Activated naive CD8-positive, alpha-beta T cell treated with anti-CD3 and anti-CD28 coated beads for 36 hours (primary cell): ENCODE data around the gene DHX58. TPM values are rescaled to one million over a fixed set of nuclear protein-coding genes. Genes with fewer than 3 reads are reported as not detected.

Source experiments
- DNase-seq: peaks from one replicate; pipeline ENCODE4 v3.0.0; 2021
- H3K27ac Mint-ChIP-seq: one replicate; pipeline ENCODE4 v1.8.0; 2022; ENCODE audit warnings: mild to moderate bottlenecking, moderate library complexity, mixed read lengths
- H3K27me3 Mint-ChIP-seq: one replicate; pipeline ENCODE4 v1.8.0; 2022; ENCODE audit warnings: mild to moderate bottlenecking, mixed read lengths
- H3K36me3 Mint-ChIP-seq: one replicate; pipeline ENCODE4 v1.8.0; 2021; ENCODE audit warnings: mild to moderate bottlenecking, mixed read lengths
- H3K4me1 Mint-ChIP-seq: one replicate; pipeline ENCODE4 v1.8.0; 2021; ENCODE audit warnings: mixed read lengths
- H3K4me3 Mint-ChIP-seq: one replicate; pipeline ENCODE4 v1.8.0; 2022; ENCODE audit warnings: mild to moderate bottlenecking, moderate library complexity, mixed read lengths
- H3K9me3 Mint-ChIP-seq: one replicate; pipeline ENCODE4 v1.8.0; 2022; ENCODE audit warnings: mixed read lengths
- total RNA-seq, 2 experiments: library from RNA; stranded (reverse); gene quantifications; one replicate each; pipeline ENCODE4 v1.2.3, GENCODE V29; 2021

DHX58 gene
- total RNA-seq, 2 experiments from 2014 or later, result 23.5 to 24.9 TPM

DNA sequence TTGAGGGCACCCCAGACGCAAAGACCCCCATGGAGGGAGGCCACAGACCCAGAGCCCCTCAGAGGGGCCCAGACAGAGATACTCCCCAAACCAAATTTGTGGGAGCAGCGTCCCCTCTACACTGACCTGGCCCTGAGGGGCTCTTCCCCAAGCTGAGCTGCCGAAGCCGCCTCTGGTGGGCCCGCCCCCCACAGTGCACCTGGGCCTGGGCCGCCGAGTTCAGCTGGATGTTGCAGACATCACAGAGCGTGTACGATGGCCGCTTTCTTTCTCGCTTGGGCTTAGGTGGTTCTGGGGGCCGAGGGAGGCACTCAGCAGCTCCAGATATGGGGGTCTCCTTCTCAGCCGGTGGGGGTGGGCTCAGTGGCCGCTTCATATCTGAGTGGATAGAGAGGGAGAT is 49.8 kb downstream of the DHX58 start:
- H3K9me3 Mint-ChIP-seq, result no peaks in the 10 kb centered on the region

DNA sequence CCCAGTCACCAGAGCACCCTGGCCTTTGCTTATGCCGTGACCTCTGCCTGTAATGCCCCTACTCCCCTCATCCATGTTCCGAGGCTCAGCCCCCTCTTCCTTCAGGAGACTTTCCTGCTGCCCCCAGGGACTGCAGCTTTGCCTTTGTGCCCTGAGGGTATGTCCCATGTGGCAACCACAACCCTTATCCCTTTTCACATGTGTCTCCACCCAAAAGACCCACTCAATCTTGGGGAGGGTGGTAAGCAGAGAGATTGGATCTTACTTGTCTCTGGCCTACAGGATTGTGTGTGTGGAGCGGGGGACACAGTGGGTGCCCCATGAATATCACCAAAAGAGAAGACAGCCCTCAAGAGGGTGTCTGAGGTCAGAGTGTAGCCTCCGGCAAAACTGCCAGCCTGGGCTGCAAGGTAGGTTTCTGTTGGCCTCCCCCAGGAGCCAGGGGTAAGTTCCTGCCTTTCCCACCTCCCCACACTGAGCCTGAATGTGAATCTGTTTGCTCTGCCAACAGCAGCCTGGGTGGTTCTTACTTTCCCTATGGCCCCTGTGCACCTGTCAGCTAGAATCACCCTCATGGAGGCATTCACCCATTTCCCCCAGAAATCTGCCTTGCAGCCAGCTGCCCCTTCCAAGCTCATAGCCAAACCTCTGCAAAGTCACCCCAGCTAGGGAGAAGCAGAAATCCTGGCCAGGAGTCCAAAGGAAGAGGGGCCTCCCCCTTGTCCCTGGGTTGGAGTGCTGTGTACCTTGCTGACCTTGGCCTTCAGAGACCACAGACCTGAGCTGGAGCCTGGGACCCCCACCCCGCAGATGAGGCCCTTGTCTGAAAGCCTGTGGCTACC is 50.6 kb downstream of the DHX58 start:
- Mint-ChIP-seq H3K4me1 (peaks cover 26% of the 10 kb centered on the region), H3K4me3 (no peak overlapping the region), H3K9me3 (no peaks in the 10 kb centered on the region), H3K36me3 (no peaks in the 10 kb centered on the region), H3K27ac (no peak overlapping the region), H3K27me3 (no peaks in the 10 kb centered on the region)
- DNase-seq, result no peak

More for the DNA sequence above, 49.8 kb downstream of the DHX58 start:
- Mint-ChIP-seq H3K27ac (no peak overlapping the region), H3K4me3 (no peak overlapping the region), H3K4me1 (peaks cover 26% of the 10 kb centered on the region), H3K27me3 (no peaks in the 10 kb centered on the region), H3K36me3 (no peaks in the 10 kb centered on the region)
- no peak for DNase-seq

GRCh38 chr17:42060231-42060630 is 52.3 kb downstream of the DHX58 start:
- H3K4me3 Mint-ChIP-seq, result no peak overlapping the region
- H3K27ac Mint-ChIP-seq, result no peak overlapping the region
- peaks cover 4% of the 10 kb centered on the region for H3K27me3 Mint-ChIP-seq
- H3K36me3 Mint-ChIP-seq, result no peaks in the 10 kb centered on the region
- no peak for DNase-seq
- peaks cover 24% of the 10 kb centered on the region for H3K4me1 Mint-ChIP-seq
- H3K9me3 Mint-ChIP-seq, result no peaks in the 10 kb centered on the region

DNA sequence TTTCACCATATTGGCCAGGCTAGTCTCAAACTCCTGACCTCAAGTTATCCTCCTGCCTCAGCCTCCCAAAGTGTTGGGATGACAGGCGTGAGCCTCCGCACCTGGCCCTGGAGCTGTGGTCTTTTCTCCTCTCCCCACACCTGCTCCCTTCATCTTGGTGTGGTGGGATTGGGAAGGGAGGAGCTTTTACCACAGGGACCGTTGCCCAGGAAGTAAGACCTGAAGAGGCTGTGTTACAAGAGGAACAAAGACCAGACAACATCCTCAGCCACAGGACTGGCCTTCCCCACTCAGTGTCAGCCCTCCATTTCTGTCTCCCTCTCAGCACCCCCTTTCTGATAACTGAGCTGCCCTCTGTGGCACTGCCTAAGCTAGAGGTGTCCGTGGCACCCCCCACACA is 52.7 kb downstream of the DHX58 start:
- Mint-ChIP-seq H3K4me1 (peaks cover 20% of the 10 kb centered on the region), H3K36me3 (no peaks in the 10 kb centered on the region), H3K9me3 (no peaks in the 10 kb centered on the region), H3K27me3 (peaks cover 8% of the 10 kb centered on the region), H3K4me3 (no peak overlapping the region), H3K27ac (no peak overlapping the region)
- DNase-seq, result no peak

DNA sequence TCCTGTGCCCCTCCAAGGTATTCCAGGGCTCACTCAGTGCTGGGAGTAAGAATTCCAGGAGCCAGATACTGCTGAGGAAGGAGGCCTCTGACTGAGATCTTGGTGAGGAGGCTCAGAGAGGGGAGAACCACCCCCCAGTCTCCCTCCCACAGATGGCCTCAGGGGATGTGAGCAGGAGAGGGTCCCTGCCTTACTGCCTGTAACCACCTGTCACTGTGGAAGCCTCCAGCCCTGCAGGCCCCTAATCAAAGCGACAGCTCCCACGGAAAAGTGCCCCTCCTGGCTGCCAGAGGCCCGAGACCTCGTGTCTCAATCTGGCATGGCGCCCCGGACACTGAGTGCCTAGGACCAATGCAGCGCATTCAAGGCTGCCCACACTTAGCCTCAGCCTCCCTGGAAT is 54.5 kb downstream of the DHX58 start:
- Mint-ChIP-seq H3K4me3 (no peak overlapping the region), H3K4me1 (peaks cover 3% of the 10 kb centered on the region), H3K27me3 (peaks cover 20% of the 10 kb centered on the region), H3K27ac (no peak overlapping the region), H3K9me3 (no peaks in the 10 kb centered on the region), H3K36me3 (no peaks in the 10 kb centered on the region)
- no peak for DNase-seq

- DNase-seq, result no peak
- H3K4me1 Mint-ChIP-seq, result no peaks in the 10 kb centered on the region
- H3K4me3 Mint-ChIP-seq, result no peak overlapping the region
- peaks cover 28% of the 10 kb centered on the region for H3K27me3 Mint-ChIP-seq
- H3K9me3 Mint-ChIP-seq, result no peaks in the 10 kb centered on the region
- no peaks in the 10 kb centered on the region for H3K36me3 Mint-ChIP-seq
- no peak overlapping the region for H3K27ac Mint-ChIP-seq
These were observed 55.9 kb downstream of the DHX58 start for GRCh38 chr17:42056635-42057034.

DNA sequence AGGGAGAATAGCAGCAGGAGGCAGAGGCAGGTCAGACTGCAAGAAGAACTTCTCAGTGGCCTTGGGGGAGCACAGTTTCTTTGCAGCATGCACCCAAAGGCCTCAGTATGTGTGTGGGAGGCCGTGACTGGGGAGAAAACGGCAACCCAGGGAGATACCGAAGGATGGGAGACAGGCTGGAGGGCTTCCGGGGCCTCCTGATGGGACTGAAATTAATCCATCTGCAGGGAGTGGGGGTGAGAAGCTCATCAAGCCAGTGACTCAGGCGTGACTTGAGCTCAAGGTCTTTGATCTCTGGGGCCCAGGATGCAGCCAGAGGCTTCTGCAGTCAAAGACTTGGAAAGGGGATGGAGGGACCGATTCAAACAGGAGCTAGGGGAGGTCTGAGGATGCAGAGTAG is 57.0 kb downstream of the DHX58 start:
- H3K4me1 Mint-ChIP-seq, result peaks cover 2% of the 10 kb centered on the region
- no peak for DNase-seq
- no peak overlapping the region for H3K27ac Mint-ChIP-seq
- H3K9me3 Mint-ChIP-seq, result no peaks in the 10 kb centered on the region
- H3K36me3 Mint-ChIP-seq, result no peaks in the 10 kb centered on the region
- no peak overlapping the region for H3K4me3 Mint-ChIP-seq
- H3K27me3 Mint-ChIP-seq, result peaks cover 38% of the 10 kb centered on the region

DNA sequence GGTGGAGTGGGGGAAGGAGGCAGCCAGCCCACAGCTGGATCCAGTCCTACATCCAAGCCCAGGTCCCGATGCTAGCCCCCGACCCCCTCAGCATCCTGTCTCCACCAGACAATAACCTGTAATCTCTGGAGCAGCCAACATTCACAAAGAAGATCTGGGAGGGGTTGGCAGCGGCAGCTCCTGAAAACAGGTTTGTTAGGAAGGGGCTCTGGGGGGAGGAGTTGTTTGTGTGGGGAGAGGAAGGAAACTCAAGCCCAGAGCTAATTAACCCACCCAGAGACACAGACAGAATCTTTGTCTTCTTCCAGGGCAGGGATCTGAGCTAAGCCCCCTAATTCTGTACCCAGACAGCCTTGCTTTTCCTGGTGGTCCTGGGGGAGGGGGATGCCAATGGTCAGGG is 57.5 kb downstream of the DHX58 start:
- no peak overlapping the region for H3K4me3 Mint-ChIP-seq

GRCh38 chr17:42053731-42054500 is 58.6 kb downstream of the DHX58 start:
- Mint-ChIP-seq H3K36me3 (no peaks in the 10 kb centered on the region), H3K27me3 (peaks cover 45% of the 10 kb centered on the region), H3K4me1 (peaks cover 4% of the 10 kb centered on the region), H3K4me3 (no peak overlapping the region), H3K27ac (no peak overlapping the region), H3K9me3 (no peaks in the 10 kb centered on the region)
- no peak for DNase-seq

More for the DNA sequence above, 57.5 kb downstream of the DHX58 start:
- H3K27ac Mint-ChIP-seq, result no peak overlapping the region
- no peak for DNase-seq
- H3K27me3 Mint-ChIP-seq, result peaks cover 38% of the 10 kb centered on the region
- no peaks in the 10 kb centered on the region for H3K9me3 Mint-ChIP-seq
- H3K4me1 Mint-ChIP-seq, result peaks cover 2% of the 10 kb centered on the region
- no peaks in the 10 kb centered on the region for H3K36me3 Mint-ChIP-seq

DNA sequence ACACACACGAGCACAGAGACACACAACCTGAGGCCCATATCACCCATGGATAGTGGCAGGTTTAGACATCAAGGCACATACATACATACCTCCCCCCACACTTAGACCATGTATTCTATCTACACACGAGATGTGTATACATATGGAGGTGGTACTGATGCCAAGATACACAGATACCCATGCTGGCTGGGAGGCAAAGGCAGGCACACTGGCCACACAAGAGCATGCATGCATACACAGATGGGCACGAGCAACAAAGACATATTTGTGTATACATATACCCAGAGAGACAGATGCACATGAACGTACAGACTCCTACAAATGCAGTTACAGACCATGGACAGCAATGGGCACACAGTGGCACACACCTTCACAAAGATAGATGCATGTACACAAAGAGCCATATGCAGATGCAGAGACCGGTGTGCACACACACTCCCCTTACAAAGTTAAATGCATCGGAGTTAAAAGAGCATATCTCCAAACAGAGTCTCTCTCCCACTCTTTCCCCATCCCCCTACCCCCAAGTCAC is 60.1 kb downstream of the DHX58 start:
- peaks cover 46% of the 10 kb centered on the region for H3K27me3 Mint-ChIP-seq
- no peak overlapping the region for H3K27ac Mint-ChIP-seq
- no peak for DNase-seq
- H3K4me3 Mint-ChIP-seq, result no peak overlapping the region
- H3K4me1 Mint-ChIP-seq, result peaks cover 4% of the 10 kb centered on the region
- H3K36me3 Mint-ChIP-seq, result no peaks in the 10 kb centered on the region
- no peaks in the 10 kb centered on the region for H3K9me3 Mint-ChIP-seq

GRCh38 chr17:42051645-42052044 is 60.9 kb downstream of the DHX58 start:
- no peaks in the 10 kb centered on the region for H3K9me3 Mint-ChIP-seq
- DNase-seq, result no peak
- H3K27ac Mint-ChIP-seq, result no peak overlapping the region
- H3K27me3 Mint-ChIP-seq, result peaks cover 46% of the 10 kb centered on the region
- peaks cover 4% of the 10 kb centered on the region for H3K4me1 Mint-ChIP-seq
- H3K36me3 Mint-ChIP-seq, result no peaks in the 10 kb centered on the region
- H3K4me3 Mint-ChIP-seq, result no peak overlapping the region

Other genes with a start within 250 kb of the DHX58 start
- gene KLHL11, start 247.3 kb downstream of the DHX58 start, total RNA-seq, result 10 to 100 TPM; 17.5 to 17.6 TPM
- gene ACLY, start 193.8 kb downstream of the DHX58 start, total RNA-seq, result 100 to 1,000 TPM; 197 to 202 TPM
- under 1 TPM; 0.58 to 0.84 TPM for gene ODAD4, start 182.1 kb downstream of the DHX58 start, total RNA-seq
- gene CNP, start 145.9 kb downstream of the DHX58 start, total RNA-seq, result 10 to 100 TPM; 64.9 to 66.6 TPM
- 100 to 1,000 TPM; 103 to 106 TPM for gene DNAJC7, start 95.3 kb downstream of the DHX58 start, total RNA-seq
- gene NKIRAS2, start 92.6 kb downstream of the DHX58 start, total RNA-seq, result 10 to 100 TPM; 20.3 to 25.0 TPM
- under 1 TPM; 0.23 to 0.40 TPM for gene C17orf113, start 62.1 kb downstream of the DHX58 start, total RNA-seq
- gene ZNF385C, start 14.2 kb downstream of the DHX58 start, total RNA-seq, result 1 to 10 TPM in 1 of 2 experiments, under 1 TPM in 1; 0.92 to 1.2 TPM
- gene KAT2A, start 8.7 kb upstream of the DHX58 start, total RNA-seq, result 10 to 100 TPM; 49.1 to 51.6 TPM
- gene HSPB9, start 10.1 kb upstream of the DHX58 start, total RNA-seq, result under 1 TPM; 0.18 to 0.33 TPM
- 10 to 100 TPM; 44.4 to 48.9 TPM for gene RAB5C, start 42.3 kb upstream of the DHX58 start, total RNA-seq
- under 1 TPM; 0.39 to 0.44 TPM for gene KCNH4, start 68.4 kb upstream of the DHX58 start, total RNA-seq
- gene HCRT, start 72.7 kb upstream of the DHX58 start, total RNA-seq, result not detected
- 10 to 100 TPM; 13.6 to 14.6 TPM for gene GHDC, start 81.8 kb upstream of the DHX58 start, total RNA-seq
- 10 to 100 TPM; 60.7 to 68.6 TPM for gene STAT5B, start 163.7 kb upstream of the DHX58 start, total RNA-seq
- gene STAT5A, start 175.8 kb upstream of the DHX58 start, total RNA-seq, result 100 to 1,000 TPM; 116 to 121 TPM